IMR-90 (cell line): ENCODE data around the gene CASZ1. TPM values are rescaled to one million over a fixed set of nuclear protein-coding genes. Genes with fewer than 3 reads are reported as not detected.

Experiments
- ATAC-seq: fragments of 200-7000 bp; cut with Tn5 transposase; 2 replicates; pipeline ENCODE4 v1.9.1; 2020; ENCODE audit warnings: low read depth, mild to moderate bottlenecking, moderate library complexity
- BruUV-seq: library from RNA; stranded (reverse); fragments of 400-500 nt; replicated peaks from 2 replicates; lab custom pipeline; 2021; lab: Mats Ljungman, UMichigan
- CTCF ChIA-PET: fragments of 300-600 bp; formaldehyde crosslinking; extraction: SDS; loops from one replicate; lab custom pipeline; 2021; ENCODE audit warnings: antibody characterized with exemption; lab: Yijun Ruan, JAX
- POLR2A ChIA-PET: fragments of 300-600 bp; sonication (Branson Sonifier 250); formaldehyde crosslinking; loops from one replicate; lab custom pipeline; 2022; ENCODE audit warnings: antibody characterized with exemption; ENCODE audit not compliant: unreplicated experiment; lab: Charles Lee
- DNase-seq: peaks from one replicate; pipeline ENCODE4 v3.0.0; 2013
- H2AFZ ChIP-seq: replicated peaks from 2 replicates; pipeline ENCODE3; 2013; ENCODE audit warnings: low read length, mild to moderate bottlenecking; ENCODE audit not compliant: poor library complexity
- H2AK5ac ChIP-seq: 2 replicates; pipeline ENCODE4 v1.6.1; 2013; ENCODE audit warnings: low read depth, low read length, inconsistent platforms
- H2AK9ac ChIP-seq: replicated peaks from 2 replicates; pipeline ENCODE3; 2013; ENCODE audit warnings: mild to moderate bottlenecking, low read depth, low read length, moderate library complexity; ENCODE audit not compliant: poor library complexity
- H2BK120ac ChIP-seq: 2 replicates; pipeline ENCODE4 v1.6.1; 2013; ENCODE audit warnings: low read depth, low read length, inconsistent platforms
- H2BK15ac ChIP-seq: 3 replicates; pipeline ENCODE4 v1.6.1; 2013; ENCODE audit warnings: low read depth, low read length, inconsistent platforms
- H2BK20ac ChIP-seq: 2 replicates; pipeline ENCODE4 v1.6.1; 2013; ENCODE audit warnings: low read depth, mild to moderate bottlenecking, inconsistent platforms, low read length, moderate library complexity
- H2BK5ac ChIP-seq: 2 replicates; pipeline ENCODE4 v1.6.1; 2013; ENCODE audit warnings: mild to moderate bottlenecking, low read depth, low read length, inconsistent platforms; ENCODE audit not compliant: poor library complexity, severe bottlenecking
- H3K14ac ChIP-seq: replicated peaks from 2 replicates; pipeline ENCODE4 v1.6.1; 2013; ENCODE audit warnings: low read depth, low read length, inconsistent platforms
- H3K18ac ChIP-seq: 2 replicates; pipeline ENCODE4 v1.6.1; 2013; ENCODE audit warnings: low read depth, low read length, control low read depth
- H3K23ac ChIP-seq: 2 replicates; pipeline ENCODE4 v1.6.1; 2013; ENCODE audit warnings: low read depth, low read length, inconsistent platforms
- H3K27ac ChIP-seq: 2 replicates; pipeline ENCODE4 v1.5.1; 2013; ENCODE audit warnings: mild to moderate bottlenecking, control low read depth, low read length; ENCODE audit not compliant: insufficient read depth
- H3K27me3 ChIP-seq: 2 replicates; pipeline ENCODE4 v1.6.1; 2013; ENCODE audit warnings: low read length; ENCODE audit not compliant: control insufficient read depth, insufficient read depth
- H3K36me3 ChIP-seq: 2 replicates; pipeline ENCODE4 v1.6.1; 2013; ENCODE audit warnings: low read length, mixed read lengths; ENCODE audit not compliant: control insufficient read depth, insufficient read depth
- H3K4ac ChIP-seq: 2 replicates; pipeline ENCODE4 v1.6.1; 2013; ENCODE audit warnings: low read depth, low read length, inconsistent platforms
- H3K4me1 ChIP-seq: 2 replicates; pipeline ENCODE4 v1.6.1; 2013; ENCODE audit warnings: low read length, mixed read lengths; ENCODE audit not compliant: control insufficient read depth, insufficient read depth
- H3K4me2 ChIP-seq: 2 replicates; pipeline ENCODE4 v1.6.1; 2013; ENCODE audit warnings: low read depth, mild to moderate bottlenecking, control low read depth, low read length, moderate library complexity
- H3K4me3 ChIP-seq: 2 replicates; pipeline ENCODE4 v1.5.1; 2013; ENCODE audit warnings: low read depth, mild to moderate bottlenecking, control low read depth, low read length, moderate library complexity; ENCODE audit not compliant: insufficient read depth
- H3K56ac ChIP-seq: 2 replicates; pipeline ENCODE4 v1.6.1; 2013; ENCODE audit warnings: low read length, inconsistent platforms; ENCODE audit not compliant: insufficient read depth; ENCODE audit errors: extremely low read depth
- H3K79me1 ChIP-seq, 2 experiments: 2 replicates each; pipeline ENCODE4 v1.6.1; 2013; ENCODE audit warnings: low read length in 2 of 2, inconsistent platforms in 1 of 2, low read depth in 1 of 2
- H3K9ac ChIP-seq: 2 replicates; pipeline ENCODE4 v1.6.1; 2013; ENCODE audit warnings: low read depth, low read length, control low read depth
- H3K9me1 ChIP-seq: 2 replicates; pipeline ENCODE4 v1.6.1; 2013; ENCODE audit warnings: low read length, inconsistent platforms; ENCODE audit not compliant: insufficient read depth
- H3K9me3 ChIP-seq: 2 replicates; pipeline ENCODE4 v1.6.1; 2013; ENCODE audit warnings: low read length; ENCODE audit not compliant: control insufficient read depth, insufficient read depth
- H4K20me1 ChIP-seq: 2 replicates; pipeline ENCODE4 v1.6.1; 2013; ENCODE audit warnings: low read length, inconsistent platforms; ENCODE audit not compliant: insufficient read depth
- H4K5ac ChIP-seq: 2 replicates; pipeline ENCODE4 v1.6.1; 2013; ENCODE audit warnings: mild to moderate bottlenecking, low read depth, low read length, control low read depth
- H4K8ac ChIP-seq, 2 experiments: 2 replicates each; pipeline ENCODE4 v1.6.1; 2013; ENCODE audit warnings: low read depth in 2 of 2, low read length in 2 of 2, control low read depth in 1 of 2, inconsistent platforms in 1 of 2
- H4K91ac ChIP-seq: 2 replicates; pipeline ENCODE4 v1.6.1; 2013; ENCODE audit warnings: low read depth, low read length, inconsistent platforms; ENCODE audit not compliant: insufficient read depth
- CHD1 ChIP-seq: IDR thresholded peaks from 2 replicates; pipeline ENCODE4 v1.6.1; 2012; ENCODE audit warnings: low read depth, low read length, improper control_type of control experiment
- MXI1 ChIP-seq: IDR thresholded peaks from 2 replicates; pipeline ENCODE4 v1.6.1; 2012; ENCODE audit warnings: low read depth, mild to moderate bottlenecking, low read length, moderate library complexity, borderline replicate concordance
- POLR2A ChIP-seq: IDR thresholded peaks from 2 replicates; pipeline ENCODE4 v1.6.1; 2012; ENCODE audit warnings: mild to moderate bottlenecking, low read depth, low read length
- USF2 ChIP-seq: fragments of 150-350 bp; IDR thresholded peaks from 2 replicates; pipeline ENCODE4 v1.6.1; 2017; ENCODE audit warnings: mild to moderate bottlenecking, antibody characterized with exemption, low read length, low read depth
- WGBS, 2 experiments: methylation state at CpG; one replicate each; pipeline versions ENCODE4 v1.1.5 to v1.1.7; 2013; ENCODE audit warnings: missing lambda C conversion rate in 2 of 2; ENCODE audit not compliant: insufficient read length in 1 of 2; ENCODE audit errors: extremely low coverage in 2 of 2; 5-methylcytosine and 5-hydroxymethylcytosine counted together
- dilution Hi-C: fragments of 300-500 bp; cut with HindIII; formaldehyde crosslinking; loops from one replicate; pipeline ENCODE4 v1.14.3; 2018; ENCODE audit warnings: low sequenced_read_pairs; ENCODE audit not compliant: unreplicated experiment
- in situ Hi-C: fragments of 300-500 bp; cut with MboI; formaldehyde crosslinking; loops from 3 replicates; pipeline ENCODE4 v1.14.3; 2019; ENCODE audit warnings: low sequenced_read_pairs, inconsistent platforms, mixed read lengths
- intact Hi-C: fragments of 100-400 bp; cut with micrococcal nuclease; formaldehyde crosslinking; loops from 2 replicates; pipeline ENCODE4 v1.10.0; 2022
- polyA plus RNA-seq, 3 experiments: library from polyadenylated mRNA; depleted of rRNA; stranded (reverse); fragments of >200 nt; gene quantifications; 2 replicates each; pipeline ENCODE4 v1.2.3, GENCODE V29; 2012; ENCODE audit warnings: low replicate concordance in 1 of 3
- total RNA-seq: library from RNA; depleted of rRNA; stranded (reverse); fragments of >200 nt; gene quantifications from 2 replicates; pipeline ENCODE4 v1.2.3, GENCODE V29; 2012

CASZ1 gene
- total and polyA plus RNA-seq, 2 of the 4 experiments (the other 2 are of a cell fraction): 0.18 to 0.24 TPM

GRCh38 chr1:10680487-10680886 is 116.0 kb downstream of the CASZ1 start:
- Histone ChIP-seq H3K14ac (no peak overlapping the region), H3K4me1 (peaks cover 3% of the 10 kb centered on the region; the same call in 1 of the 2 replicates), H3K4me2 (no peak overlapping the region), H3K4ac (no peak overlapping the region), H2BK15ac (no peak overlapping the region), H3K36me3 (no peaks in the 10 kb centered on the region), H3K9me1 (no peaks in the 10 kb centered on the region), H3K79me1 (no peaks in the 10 kb centered on the region), H2AK9ac (no peak overlapping the region), H2AK5ac (no peak overlapping the region), H3K23ac (no peak overlapping the region), H3K9me3 (no peaks in the 10 kb centered on the region), H4K91ac (no peak overlapping the region), H3K27ac (no peak overlapping the region), H2AFZ (no peak overlapping the region), H2BK20ac (no peak overlapping the region), H3K27me3 (peaks cover 5% of the 10 kb centered on the region; the same call in 1 of the 2 replicates), H4K20me1 (no peaks in the 10 kb centered on the region), H4K8ac (no peak overlapping the region), H4K5ac (no peak overlapping the region), H3K4me3 (no peak overlapping the region), H3K18ac (no peak overlapping the region), H2BK120ac (no peak overlapping the region), H3K9ac (no peak overlapping the region), H2BK5ac (no peak overlapping the region), H3K56ac (no peak overlapping the region)
- ATAC-seq (no peak), DNase-seq (no peak)
- ChIA-PET CTCF (interaction anchor here (0.5 kb wide), 1 partner anchor 589 kb away, joined by 3 read pairs; no protein-coding TSS in a partner anchor), POLR2A (no interaction called here)
- dilution Hi-C loops: no loop called here
- BruUV-seq: no TSS peak
- 93% methylated on average over 3 of the region's 11 CpGs; no CpG with 5 or more reads in 1 of the 2 experiments for WGBS, 2 experiments
- TF ChIP-seq USF2 (no peak), POLR2A (no peak), MXI1 (no peak), CHD1 (no peak)
- in situ Hi-C loops: no loop called here
- intact Hi-C loops: no loop called here
